GM12878 (cell line): ENCODE results near the gene DMRTC2. TPM values are rescaled to one million over a fixed set of nuclear protein-coding genes. Genes with fewer than 3 reads are reported as not detected.

Source experiments
- ATAC-seq: fragments of 200-7000 bp; cut with Tn5 transposase; 3 replicates; pipeline ENCODE4 v1.9.1; 2020; ENCODE audit warnings: mild to moderate bottlenecking, moderate library complexity
- BruUV-seq: library from RNA; stranded (reverse); fragments of 400-500 nt; replicated peaks from 2 replicates; lab custom pipeline; 2021; lab: Mats Ljungman, UMichigan
- CTCF ChIA-PET: fragments of 300-600 bp; sonication (Branson Sonifier 250); formaldehyde crosslinking; extraction: SDS; loops from one replicate; lab custom pipeline; 2021; ENCODE audit warnings: inconsistent platforms; lab: Yijun Ruan, JAX
- POLR2A ChIA-PET: fragments of 350-600 bp; formaldehyde crosslinking; extraction: SDS; loops from one replicate; lab custom pipeline; 2021; ENCODE audit warnings: inconsistent platforms; lab: Charles Lee
- RAD21 ChIA-PET: fragments of 300-600 bp; sonication (Branson Sonifier 250); formaldehyde crosslinking; loops from one replicate; lab custom pipeline; 2023; ENCODE audit warnings: antibody characterized with exemption; ENCODE audit not compliant: unreplicated experiment; lab: Charles Lee
- SMC1A ChIA-PET: fragments of 300-600 bp; sonication (Branson Sonifier 250); formaldehyde crosslinking; loops from one replicate; lab custom pipeline; 2023; ENCODE audit not compliant: unreplicated experiment, uncharacterized antibody; lab: Charles Lee
- DNase-seq: peaks from one replicate; pipeline ENCODE4 v3.0.0-alpha.2; 2011; ENCODE audit warnings: low read depth, low spot score
- FAIRE-seq: peaks from 3 replicates; lab custom pipeline; 2011; peaks lifted over from hg19 to GRCh38; lab: Jason Lieb, UNC
- H2AFZ ChIP-seq: 2 replicates; pipeline ENCODE4 v1.6.0; 2011; ENCODE audit warnings: low read depth, low read length, control low read depth; ENCODE audit not compliant: control insufficient read depth
- H3K27ac ChIP-seq: 2 replicates; pipeline ENCODE4 v1.5.1; 2011; ENCODE audit warnings: control low read depth; ENCODE audit not compliant: control insufficient read depth, insufficient read depth
- H3K27me3 ChIP-seq, 2 experiments: replicated peaks in 1 of 2; 2 replicates each; pipeline versions ENCODE4 v1.6.0 to v1.6.1; 2011; ENCODE audit warnings: low read length in 1 of 2; ENCODE audit not compliant: control insufficient read depth in 2 of 2, insufficient read depth in 2 of 2
- H3K36me3 ChIP-seq, 2 experiments: 2 replicates each; pipeline ENCODE4 v1.5.1; 2011; ENCODE audit warnings: low read length in 1 of 2; ENCODE audit not compliant: control insufficient read depth in 2 of 2, insufficient read depth in 2 of 2
- H3K4me1 ChIP-seq: 2 replicates; pipeline ENCODE4 v1.6.1; 2011; ENCODE audit warnings: mild to moderate bottlenecking, low read length, moderate library complexity, mixed read lengths; ENCODE audit not compliant: control insufficient read depth, insufficient read depth
- H3K4me2 ChIP-seq: 2 replicates; pipeline ENCODE4 v1.6.0; 2011; ENCODE audit warnings: control low read depth; ENCODE audit not compliant: control insufficient read depth, insufficient read depth
- H3K4me3 ChIP-seq: fragments of 200-600 bp; sonication (generic); 2 replicates; pipeline ENCODE4 v1.5.1; 2016
- H3K79me2 ChIP-seq: 2 replicates; pipeline ENCODE4 v1.6.0; 2011; ENCODE audit warnings: low read length; ENCODE audit not compliant: control insufficient read depth, insufficient read depth
- H3K9ac ChIP-seq: 2 replicates; pipeline ENCODE4 v1.8.0; 2011; ENCODE audit warnings: low read length, control low read depth, mixed read lengths; ENCODE audit not compliant: control insufficient read depth, insufficient read depth
- H3K9me3 ChIP-seq: replicated peaks from 3 replicates; pipeline ENCODE4 v1.5.1; 2011; ENCODE audit warnings: mild to moderate bottlenecking, low read length; ENCODE audit not compliant: control insufficient read depth, insufficient read depth
- H4K20me1 ChIP-seq: 2 replicates; pipeline ENCODE4 v1.6.0; 2011; ENCODE audit not compliant: control insufficient read depth, insufficient read depth
- BCL11A ChIP-seq: IDR thresholded peaks from 2 replicates; pipeline ENCODE4 v1.6.1; 2011; ENCODE audit warnings: low read depth, low read length
- DPF2 ChIP-seq: fragments of 450-650 bp; IDR thresholded peaks from 2 replicates; pipeline ENCODE4 v1.6.1; 2017; ENCODE audit warnings: mild to moderate bottlenecking
- EZH2 ChIP-seq: IDR thresholded peaks from 2 replicates; pipeline ENCODE4 v1.6.1; 2012; ENCODE audit warnings: low read depth, mild to moderate bottlenecking, control low read depth, inconsistent platforms, low read length, borderline replicate concordance; ENCODE audit not compliant: control insufficient read depth
- FOS ChIP-seq: IDR thresholded peaks from 3 replicates; pipeline ENCODE4 v1.6.1; 2011; ENCODE audit warnings: borderline replicate concordance; ENCODE audit not compliant: insufficient read length; ENCODE audit errors: extremely low read depth
- JUNB ChIP-seq: IDR thresholded peaks from 2 replicates; pipeline ENCODE4 v1.6.1; 2016; ENCODE audit warnings: antibody characterized with exemption, mild to moderate bottlenecking
- KLF5 ChIP-seq: fragments of 450-650 bp; IDR thresholded peaks from 2 replicates; pipeline ENCODE4 v1.6.1; 2014; ENCODE audit warnings: mild to moderate bottlenecking; ENCODE audit not compliant: partially characterized antibody
- NFIC ChIP-seq: IDR thresholded peaks from 2 replicates; pipeline ENCODE4 v1.6.1; 2012; ENCODE audit warnings: low read depth, mild to moderate bottlenecking, inconsistent platforms, low read length, moderate library complexity
- NR2C2 ChIP-seq: IDR thresholded peaks from 2 replicates; pipeline ENCODE4 v1.6.1; 2011; ENCODE audit warnings: borderline replicate concordance, low read depth; ENCODE audit not compliant: control insufficient read depth, insufficient read length
- RAD51 ChIP-seq: fragments of 450-650 bp; IDR thresholded peaks from 2 replicates; pipeline ENCODE4 v1.6.1; 2016; ENCODE audit warnings: moderate library complexity, mild to moderate bottlenecking, inconsistent platforms
- SIX5 ChIP-seq: IDR thresholded peaks from 2 replicates; pipeline ENCODE4 v1.6.1; 2011; ENCODE audit warnings: mild to moderate bottlenecking, low read depth, low read length, moderate library complexity; ENCODE audit not compliant: severe bottlenecking
- SPI1 ChIP-seq: IDR thresholded peaks from 2 replicates; pipeline ENCODE4 v1.6.1; 2011; ENCODE audit warnings: low read depth, mild to moderate bottlenecking, low read length, moderate library complexity, borderline replicate concordance; ENCODE audit not compliant: insufficient read depth
- STAT3 ChIP-seq: IDR thresholded peaks from 2 replicates; pipeline ENCODE4 v1.6.1; 2011; ENCODE audit warnings: low read depth, low read length, improper control_type of control experiment
- TARDBP ChIP-seq: IDR thresholded peaks from 2 replicates; pipeline ENCODE4 v1.6.1; 2016; ENCODE audit warnings: borderline replicate concordance
- YBX1 ChIP-seq: fragments of 450-650 bp; IDR thresholded peaks from 2 replicates; pipeline ENCODE4 v1.6.1; 2016; ENCODE audit warnings: antibody characterized with exemption
- WGBS: methylation state at CpG from one replicate; pipeline ENCODE4 v1.1.6; 2016; ENCODE audit warnings: low lambda C conversion rate; ENCODE audit not compliant: insufficient replicate concordance, insufficient coverage; ENCODE audit errors: missing lambda C conversion rate; 5-methylcytosine and 5-hydroxymethylcytosine counted together
- in situ Hi-C: fragments of 300-500 bp; cut with MboI; formaldehyde crosslinking; loops from 9 replicates; pipeline ENCODE4 v1.14.3; 2018; ENCODE audit warnings: mixed read lengths
- intact Hi-C: fragments of 100-400 bp; cut with micrococcal nuclease; formaldehyde crosslinking; loops from one replicate; pipeline ENCODE4 v1.14.2; 2022; ENCODE audit not compliant: unreplicated experiment
- polyA plus RNA-seq, 11 experiments: library from polyadenylated mRNA; depleted of rRNA in 4 of 11; unstranded in 6 of 11; stranded (reverse) in 5 of 11; fragments of >200 nt; fragmentation: Nextera tagmentation in 4 of 11; fragmentation: Illumina TruSeq in 1 of 11; extraction: Ambion mirVana in 4 of 11; extraction: Trizol in 1 of 11; gene quantifications; 1 replicate in 1 of 11; 2 replicates in 10 of 11; pipeline versions ENCODE4 v1.2.1 to v1.2.3, GENCODE V29; 2011 to 2016; ENCODE audit warnings: inconsistent platforms in 2 of 11, missing spikeins in 2 of 11, low read depth in 1 of 11
- total RNA-seq, 4 experiments: library from RNA; depleted of rRNA in 3 of 4; stranded (reverse); fragments of >200 nt in 3 of 4; fragmentation: Illumina TruSeq in 1 of 4; extraction: Trizol in 1 of 4; gene quantifications; 2 replicates each; pipeline versions ENCODE4 v1.2.1 to v1.2.3, GENCODE V29; 2013 to 2021
- TF ChIP-seq, protein P1 (sequence below): fragments of 450-650 bp; IDR thresholded peaks from 2 replicates; pipeline ENCODE4 v1.6.1; 2017; ENCODE audit warnings: mild to moderate bottlenecking, moderate library complexity

DMRTC2 gene
- total and polyA plus RNA-seq, 10 of the 15 experiments (the other 5 are each of a cell fraction or from before 2014, with no cell fraction given), result not detected

DNA sequence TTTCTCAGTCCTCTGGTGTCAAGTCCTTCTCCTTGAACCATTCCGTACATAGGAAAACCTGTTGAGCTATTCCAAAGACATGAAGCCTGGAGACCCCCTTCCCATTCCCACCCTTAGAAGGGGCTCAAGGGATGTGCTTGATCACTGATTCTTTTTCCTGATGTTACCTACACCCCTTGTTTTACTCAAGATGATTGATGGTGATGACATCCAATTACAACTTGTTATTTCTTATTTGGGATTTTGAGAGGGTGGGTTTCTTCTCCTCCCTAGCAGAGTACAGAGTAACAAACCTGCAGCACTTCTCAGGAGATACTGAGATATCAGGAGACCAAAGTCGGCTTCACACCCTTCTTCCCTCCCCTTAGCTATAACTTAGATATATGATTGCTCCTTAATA is 8.5 kb downstream of the DMRTC2 start (continued):
- TF ChIP-seq FOS, result no peak
- TF ChIP-seq JUNB, result no peak
- TF ChIP-seq DPF2, result no peak
- TF ChIP-seq STAT3, result no peak
- no peak for TF ChIP-seq NFIC
- no peak for TF ChIP-seq SIX5
- TF ChIP-seq YBX1, result no peak
- no peak for TF ChIP-seq BCL11A
- TF ChIP-seq NR2C2, result no peak

GRCh38 chr19:41853768-41854167 is 8.9 kb downstream of the DMRTC2 start:
- no peak; the same call in 2 of the 3 replicates for ATAC-seq
- SMC1A ChIA-PET, result no interaction called here
- POLR2A ChIA-PET, result no interaction called here
- BruUV-seq, result no TSS peak
- CTCF ChIA-PET, result interaction anchor here (1.3 to 4.5 kb wide), 2 partner anchors 18 to 60 kb away, joined by 3 to 24 read pairs; no protein-coding TSS in a partner anchor
- H3K79me2 ChIP-seq, result no peaks in the 10 kb centered on the region
- no peak overlapping the region for H3K4me3 ChIP-seq
- H3K27me3 ChIP-seq, result peaks cover 0 to 8% of the 10 kb centered on the region in 2 experiments; a peak in 3 of 4 replicates
- no peak overlapping the region for H3K4me2 ChIP-seq
- H4K20me1 ChIP-seq, result no peaks in the 10 kb centered on the region
- H3K9me3 ChIP-seq, result no peaks in the 10 kb centered on the region; the same call in 2 of the 3 replicates
- in situ Hi-C loops, result no loop called here
- RAD21 ChIA-PET, result no interaction called here
- H3K9ac ChIP-seq, result no peak overlapping the region
- TF ChIP-seq SPI1, result peak; percentile 52
- TF ChIP-seq KLF5, result no peak
- no peak for TF ChIP-seq TARDBP
- TF ChIP-seq EZH2, result no peak
- TF ChIP-seq, protein P1, sequence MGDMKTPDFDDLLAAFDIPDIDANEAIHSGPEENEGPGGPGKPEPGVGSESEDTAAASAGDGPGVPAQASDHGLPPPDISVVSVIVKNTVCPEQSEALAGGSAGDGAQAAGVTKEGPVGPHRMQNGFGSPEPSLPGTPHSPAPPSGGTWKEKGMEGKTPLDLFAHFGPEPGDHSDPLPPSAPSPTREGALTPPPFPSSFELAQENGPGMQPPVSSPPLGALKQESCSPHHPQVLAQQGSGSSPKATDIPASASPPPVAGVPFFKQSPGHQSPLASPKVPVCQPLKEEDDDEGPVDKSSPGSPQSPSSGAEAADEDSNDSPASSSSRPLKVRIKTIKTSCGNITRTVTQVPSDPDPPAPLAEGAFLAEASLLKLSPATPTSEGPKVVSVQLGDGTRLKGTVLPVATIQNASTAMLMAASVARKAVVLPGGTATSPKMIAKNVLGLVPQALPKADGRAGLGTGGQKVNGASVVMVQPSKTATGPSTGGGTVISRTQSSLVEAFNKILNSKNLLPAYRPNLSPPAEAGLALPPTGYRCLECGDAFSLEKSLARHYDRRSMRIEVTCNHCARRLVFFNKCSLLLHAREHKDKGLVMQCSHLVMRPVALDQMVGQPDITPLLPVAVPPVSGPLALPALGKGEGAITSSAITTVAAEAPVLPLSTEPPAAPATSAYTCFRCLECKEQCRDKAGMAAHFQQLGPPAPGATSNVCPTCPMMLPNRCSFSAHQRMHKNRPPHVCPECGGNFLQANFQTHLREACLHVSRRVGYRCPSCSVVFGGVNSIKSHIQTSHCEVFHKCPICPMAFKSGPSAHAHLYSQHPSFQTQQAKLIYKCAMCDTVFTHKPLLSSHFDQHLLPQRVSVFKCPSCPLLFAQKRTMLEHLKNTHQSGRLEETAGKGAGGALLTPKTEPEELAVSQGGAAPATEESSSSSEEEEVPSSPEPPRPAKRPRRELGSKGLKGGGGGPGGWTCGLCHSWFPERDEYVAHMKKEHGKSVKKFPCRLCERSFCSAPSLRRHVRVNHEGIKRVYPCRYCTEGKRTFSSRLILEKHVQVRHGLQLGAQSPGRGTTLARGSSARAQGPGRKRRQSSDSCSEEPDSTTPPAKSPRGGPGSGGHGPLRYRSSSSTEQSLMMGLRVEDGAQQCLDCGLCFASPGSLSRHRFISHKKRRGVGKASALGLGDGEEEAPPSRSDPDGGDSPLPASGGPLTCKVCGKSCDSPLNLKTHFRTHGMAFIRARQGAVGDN, result no peak
- no peak for TF ChIP-seq RAD51
- TF ChIP-seq JUNB, result no peak
- 0% methylated on average over 2 of the region's 2 CpGs for WGBS
- DNase-seq, result no peak
- no peak overlapping the region for H3K27ac ChIP-seq
- H3K4me1 ChIP-seq, result no peaks in the 10 kb centered on the region
- no peak overlapping the region for H2AFZ ChIP-seq
- intact Hi-C loops, result no loop called here
- no peaks in the 10 kb centered on the region for H3K36me3 ChIP-seq
- FAIRE-seq, result no peak
